GM21515 (cell line): ENCODE data around the gene AXIN2.

ENCODE experiments used
- ATAC-seq: cut with Tn5 transposase; IDR thresholded peaks from one replicate; pipeline ENCODE4 v1.9.1; 2021; ENCODE audit not compliant: unreplicated experiment

AXIN2 gene

DNA sequence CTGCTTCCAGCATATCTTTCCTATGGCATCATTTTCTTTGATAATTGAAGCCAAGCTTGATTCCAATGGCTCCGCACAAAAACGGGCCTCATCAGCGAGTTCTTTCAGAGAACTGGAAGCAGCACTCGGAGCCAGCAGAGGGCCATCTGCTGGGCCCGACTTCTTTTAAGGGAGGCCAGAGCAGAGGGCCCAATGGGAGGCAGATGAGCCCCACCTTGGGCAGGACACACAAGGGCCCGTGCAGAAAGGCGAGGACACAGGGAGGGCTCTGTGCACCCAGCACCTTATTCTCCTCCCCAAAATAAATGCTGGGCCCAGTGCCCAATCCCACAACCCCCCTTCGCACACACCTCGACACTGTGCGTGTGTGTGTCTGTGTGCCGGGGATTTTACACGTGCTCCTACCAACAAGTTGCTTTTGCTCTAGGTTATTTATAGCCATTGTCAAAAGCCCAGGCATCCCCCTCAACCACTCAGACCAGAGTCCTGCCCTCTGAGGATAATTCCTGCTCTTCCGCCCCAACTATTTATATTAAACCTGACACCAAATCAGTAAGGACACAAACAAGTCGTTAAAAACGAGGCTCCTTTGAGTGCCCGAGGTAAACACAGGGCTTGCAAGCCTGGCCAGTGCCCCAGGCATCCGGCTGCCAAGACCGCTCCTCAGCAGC lies 6.8 kb downstream of the AXIN2 start:
- ATAC-seq, result no peak

DNA sequence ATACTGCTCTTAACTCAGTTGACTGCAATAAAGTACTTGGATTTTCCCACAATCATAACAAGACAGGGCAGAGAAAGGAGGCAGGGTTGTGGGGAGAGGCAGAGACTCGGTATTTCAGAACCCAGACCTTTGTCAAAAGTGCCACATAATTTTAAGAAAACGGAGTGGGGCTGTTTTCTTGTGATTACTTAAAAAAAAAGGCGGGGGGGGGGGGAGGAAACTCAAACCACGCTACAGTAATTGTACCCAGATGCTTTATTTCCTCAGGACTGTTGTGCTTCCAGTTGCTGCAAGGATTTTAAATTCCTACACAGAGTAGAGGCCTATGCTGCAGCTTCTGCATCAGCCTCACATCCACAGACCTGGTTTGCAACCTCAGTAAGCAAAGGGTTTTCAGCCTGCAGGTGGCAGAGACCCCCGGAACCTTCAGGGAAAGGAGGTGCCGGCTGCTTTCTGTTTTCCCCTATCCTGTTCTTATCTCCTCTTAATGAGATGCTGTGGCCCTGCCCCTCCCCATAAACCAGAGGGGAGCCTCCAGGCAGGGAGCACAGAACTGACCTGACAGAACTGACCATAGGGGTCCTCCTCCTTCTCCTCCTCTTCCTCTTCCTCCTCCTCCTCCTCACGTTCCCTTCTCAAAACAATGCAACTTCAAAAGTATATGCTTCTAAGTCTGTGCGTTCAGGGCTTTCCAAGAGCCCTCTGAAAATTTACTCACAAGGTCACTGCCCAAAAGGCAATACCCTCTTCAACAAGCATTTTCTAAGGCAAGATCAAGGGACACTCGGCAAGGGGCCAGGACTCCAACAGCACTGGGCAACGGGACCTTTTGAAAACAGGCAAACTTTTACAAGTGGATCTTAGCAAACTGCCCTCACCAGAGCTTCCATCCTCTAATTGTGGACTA lies 7.5 kb downstream of the AXIN2 start:
- no peak for ATAC-seq

DNA sequence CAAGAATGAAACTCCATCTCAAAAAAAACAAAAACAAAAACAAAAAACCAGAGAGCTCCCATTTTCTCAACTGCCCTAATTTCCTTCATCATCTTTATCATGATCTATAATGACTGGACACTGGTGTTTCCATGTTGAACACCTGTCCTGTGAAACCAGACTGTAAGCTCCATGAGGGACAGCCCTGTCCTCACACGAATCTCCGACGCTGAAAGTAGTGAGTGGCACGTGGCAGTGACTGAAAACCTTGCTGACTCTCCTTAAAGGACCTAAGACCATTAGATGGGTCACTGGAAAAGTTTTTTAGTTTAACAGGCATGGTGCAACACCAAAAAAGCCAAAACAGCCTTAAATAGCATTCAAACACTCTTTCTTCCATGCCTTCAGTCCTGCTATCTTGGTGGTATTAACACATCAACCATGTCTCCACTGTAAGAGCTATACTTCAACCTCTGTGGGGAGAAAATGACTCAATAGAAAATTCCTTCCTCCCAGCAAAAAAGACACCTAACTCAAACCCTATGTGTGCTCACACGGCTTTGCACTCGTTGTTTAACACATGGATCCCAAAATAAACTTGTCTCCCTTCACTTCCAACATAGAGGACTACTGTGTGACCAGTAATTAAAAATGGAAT lies 8.3 kb downstream of the AXIN2 start:
- ATAC-seq, result no peak

DNA sequence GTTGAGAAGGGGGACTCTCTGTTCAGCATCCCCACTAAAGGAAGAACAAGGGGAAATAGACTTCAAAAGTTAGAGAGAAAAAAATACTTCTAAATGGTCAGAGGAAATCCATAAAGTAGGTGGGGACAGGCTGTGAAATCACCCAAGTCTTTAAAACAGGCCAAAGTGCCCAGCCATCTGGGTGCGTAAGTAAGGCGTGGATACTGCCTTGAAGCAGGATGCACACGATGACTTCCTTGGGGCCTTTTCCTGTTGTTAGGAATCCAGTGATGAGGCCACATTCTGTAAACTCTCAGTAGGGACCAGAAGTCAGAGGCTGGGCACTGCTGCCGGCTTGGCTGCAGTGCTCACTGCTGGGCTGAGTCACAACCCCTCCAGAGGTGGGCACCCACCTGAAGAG lies 9.2 kb downstream of the AXIN2 start:
- no peak for ATAC-seq

DNA sequence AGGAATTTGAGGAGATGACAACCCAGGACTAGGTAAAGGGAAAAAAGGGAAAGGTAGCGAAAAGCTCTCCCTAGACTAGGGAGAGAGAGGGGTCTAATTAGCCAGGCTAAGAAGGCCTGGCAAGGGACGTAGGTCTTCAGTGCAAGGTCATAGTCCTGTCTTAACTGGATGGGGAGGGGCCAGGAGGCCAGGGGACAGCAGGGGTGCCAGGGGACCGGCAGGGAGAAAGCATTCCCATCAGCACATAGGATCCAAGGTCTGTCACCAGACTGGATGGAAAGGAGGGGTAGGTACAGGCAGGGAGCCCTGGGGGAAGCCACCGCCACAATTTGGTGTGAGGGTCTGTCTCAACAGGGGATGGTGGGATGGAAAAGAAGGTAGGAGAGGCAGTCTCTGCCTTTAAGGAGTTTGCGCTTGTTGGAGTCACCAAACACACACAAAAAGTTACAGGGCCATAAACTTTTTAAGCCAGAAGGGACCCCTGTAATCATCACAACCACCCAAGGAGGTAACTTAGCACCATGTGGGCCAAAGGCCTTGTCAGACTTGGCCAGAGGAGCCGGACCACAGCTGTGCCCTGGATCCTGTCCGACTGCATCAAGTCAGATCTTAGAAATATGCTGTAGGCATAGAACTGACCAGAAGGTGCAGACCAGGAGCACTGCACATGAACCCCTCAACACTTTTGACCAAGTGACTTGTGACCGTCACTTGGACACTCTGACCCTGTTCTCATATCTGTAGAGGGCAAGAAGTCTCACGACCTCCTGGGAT lies 10.0 kb downstream of the AXIN2 start:
- no peak for ATAC-seq

DNA sequence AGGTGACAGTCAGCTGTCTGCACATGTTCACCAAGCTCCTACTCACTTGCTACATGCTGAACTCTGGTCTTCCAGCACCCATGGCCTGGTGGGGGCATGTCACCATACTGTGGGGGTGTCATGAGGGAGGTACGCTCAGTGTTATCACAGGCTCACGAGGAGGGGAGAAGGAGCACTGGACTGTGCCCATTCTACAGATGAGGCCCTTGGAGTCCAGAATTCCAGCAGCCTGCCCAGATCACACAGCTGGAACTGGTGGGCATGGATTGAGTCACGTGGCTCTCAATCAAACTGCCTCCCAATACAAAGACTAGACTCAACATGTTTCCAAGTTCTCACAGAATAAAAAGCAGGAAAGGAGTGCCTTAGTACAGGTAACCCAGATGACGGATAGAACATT lies 10.7 kb downstream of the AXIN2 start:
- ATAC-seq, result no peak

DNA sequence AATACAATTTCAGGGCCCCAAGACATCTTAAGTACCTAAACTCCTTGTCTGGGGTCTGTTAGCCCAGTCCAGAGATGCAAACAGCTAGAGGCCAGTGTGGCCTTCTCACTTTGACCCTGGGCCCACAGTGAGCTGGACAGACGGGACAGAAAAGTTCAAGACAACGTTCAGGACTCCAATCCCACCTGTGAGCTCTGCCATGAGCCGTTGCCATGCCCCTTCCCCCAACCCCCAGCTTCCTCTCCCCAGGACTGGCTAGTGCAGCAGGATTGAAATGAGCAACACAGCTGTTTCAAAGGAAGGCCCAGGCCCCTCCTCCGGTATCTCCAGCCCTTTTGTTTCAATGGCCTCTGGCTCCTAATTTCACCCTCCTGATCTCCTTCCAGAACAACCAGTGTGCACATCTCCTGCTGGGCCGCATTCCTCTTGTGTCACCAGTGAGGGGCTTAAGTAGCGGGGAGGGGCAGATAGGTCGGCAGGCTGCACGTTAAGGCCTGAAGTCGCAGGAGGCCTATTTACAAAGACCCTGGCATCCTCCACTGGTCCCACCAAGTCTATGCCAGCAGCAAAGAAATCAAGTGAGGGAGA lies 11.3 kb downstream of the AXIN2 start:
- ATAC-seq, result no peak

DNA sequence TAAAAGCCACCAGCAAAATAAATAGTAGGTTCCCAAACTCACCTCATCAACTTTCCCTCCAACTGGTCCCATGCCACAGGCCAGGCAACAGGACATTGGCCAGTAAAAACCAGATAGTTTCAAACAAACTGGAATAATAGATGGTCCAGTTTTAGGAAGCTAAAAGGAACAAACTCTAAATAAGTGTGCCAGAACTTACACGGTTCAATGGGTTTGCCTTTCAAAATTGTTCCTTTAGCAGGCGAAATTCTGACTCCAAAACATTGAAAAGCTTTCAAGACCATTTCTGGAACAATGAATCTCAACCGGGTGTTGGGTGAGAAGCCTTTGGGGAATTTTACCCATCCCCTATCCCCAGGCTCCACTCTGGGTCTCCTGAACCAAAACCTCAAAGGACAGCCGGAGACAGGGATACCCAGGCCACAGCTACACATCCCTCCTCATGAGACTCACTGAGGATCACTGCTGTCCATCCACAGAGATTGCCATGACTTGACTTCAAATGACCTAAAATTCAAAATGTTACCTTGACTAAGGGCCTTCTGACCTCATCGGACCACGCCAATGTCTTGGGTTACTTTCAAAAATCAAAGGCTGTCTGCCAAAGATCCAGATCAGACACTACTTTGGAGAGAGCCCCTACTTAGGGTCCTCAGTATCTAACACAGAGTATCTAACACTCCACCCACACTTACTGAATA lies 13.0 kb downstream of the AXIN2 start:
- ATAC-seq, result no peak

DNA sequence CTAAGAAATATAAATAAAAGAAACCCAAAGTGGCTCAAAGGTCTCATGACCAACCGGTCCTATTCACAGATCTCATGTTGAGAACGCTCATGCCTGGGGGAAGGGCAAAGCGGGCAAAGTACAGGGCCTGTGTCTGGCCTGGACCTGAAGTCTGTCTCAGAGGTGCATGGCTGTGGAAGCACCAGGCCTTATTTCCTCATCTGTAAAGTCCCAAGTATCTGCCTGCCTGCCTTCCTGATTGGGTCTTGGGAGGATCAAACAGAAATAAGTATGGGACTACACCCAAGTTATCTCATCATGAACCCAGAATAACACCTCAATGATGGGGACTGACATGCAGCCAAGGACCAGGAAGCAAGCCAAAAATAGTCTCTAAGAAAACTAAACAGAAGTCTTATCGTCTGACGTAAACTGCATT lies 14.2 kb downstream of the AXIN2 start:
- no peak for ATAC-seq

DNA sequence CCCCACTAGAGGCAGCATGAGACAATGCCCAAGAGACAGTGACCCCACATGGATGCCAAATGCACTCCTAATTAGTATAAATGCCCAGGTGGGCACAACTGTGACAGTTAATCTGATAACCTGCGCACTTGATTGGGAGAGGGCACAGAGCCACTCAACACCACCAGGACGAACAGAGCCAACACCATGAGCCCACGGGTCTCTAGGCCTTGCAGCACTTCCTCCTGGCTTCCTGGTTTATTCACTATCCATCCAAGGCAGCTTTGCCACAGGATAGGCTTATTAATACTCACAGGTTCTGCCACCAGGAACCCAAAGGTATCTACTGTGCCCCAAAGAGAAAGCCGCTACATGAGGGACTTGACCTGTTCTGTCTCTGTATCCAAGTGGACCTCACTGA lies 14.9 kb downstream of the AXIN2 start:
- no peak for ATAC-seq

DNA sequence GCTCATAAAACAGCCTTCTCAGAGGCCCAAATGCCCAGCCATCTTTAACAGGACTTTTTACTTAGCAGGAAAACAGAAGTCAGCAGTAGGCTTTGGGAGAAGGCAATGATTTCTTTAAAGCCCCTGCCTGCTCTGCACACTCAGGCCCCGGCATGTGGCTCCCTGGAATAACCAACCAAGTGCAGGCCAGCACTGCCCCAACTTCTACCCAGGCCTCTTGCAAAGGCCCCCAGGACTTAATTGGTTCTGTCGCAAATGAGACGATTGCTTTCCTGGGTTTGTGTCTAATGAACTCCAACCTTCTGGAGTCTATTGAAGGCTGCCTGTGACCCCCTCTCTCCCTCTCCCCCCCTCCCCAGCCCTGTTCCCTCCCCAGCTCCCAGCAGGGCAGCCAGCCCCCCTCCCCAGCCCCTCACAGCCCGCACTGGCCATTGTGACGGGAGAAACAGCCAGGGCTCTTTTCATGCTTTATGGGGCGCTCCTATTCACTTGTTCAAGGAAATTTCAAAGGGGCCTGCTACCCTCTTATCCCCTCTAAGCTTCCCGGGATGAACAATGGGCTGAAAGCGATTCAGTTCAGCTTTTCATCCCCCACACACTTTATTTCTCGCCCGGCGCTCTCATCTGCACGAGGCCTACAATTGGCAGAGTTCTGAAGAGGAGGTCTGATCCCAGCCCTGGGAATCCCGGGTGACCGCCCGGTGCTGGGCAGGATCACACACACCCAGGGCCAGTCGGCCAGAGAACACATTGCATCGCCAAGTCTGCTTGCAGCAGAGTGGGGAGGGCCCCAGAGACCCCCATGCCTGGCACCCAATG lies 15.5 kb downstream of the AXIN2 start:
- ATAC-seq, result no peak

DNA sequence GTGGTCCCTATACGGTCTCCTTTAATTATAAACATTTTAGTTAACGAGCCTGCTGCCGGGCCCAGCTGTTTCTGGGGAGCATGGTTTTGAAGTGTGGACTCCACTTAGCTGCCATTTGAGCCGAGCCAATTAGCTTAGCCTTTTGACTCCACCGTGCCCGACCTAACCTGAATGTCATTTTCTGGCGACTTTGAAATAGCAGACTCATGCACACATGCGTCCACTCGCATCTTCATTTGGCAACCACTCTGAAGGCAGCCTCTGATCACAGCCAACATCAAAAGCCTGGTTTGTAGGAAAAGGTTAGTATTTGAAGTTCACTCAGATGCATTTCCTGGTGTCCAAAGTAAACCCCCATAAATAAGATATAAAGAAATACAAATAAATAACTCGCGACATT lies 16.8 kb downstream of the AXIN2 start:
- no peak for ATAC-seq

DNA sequence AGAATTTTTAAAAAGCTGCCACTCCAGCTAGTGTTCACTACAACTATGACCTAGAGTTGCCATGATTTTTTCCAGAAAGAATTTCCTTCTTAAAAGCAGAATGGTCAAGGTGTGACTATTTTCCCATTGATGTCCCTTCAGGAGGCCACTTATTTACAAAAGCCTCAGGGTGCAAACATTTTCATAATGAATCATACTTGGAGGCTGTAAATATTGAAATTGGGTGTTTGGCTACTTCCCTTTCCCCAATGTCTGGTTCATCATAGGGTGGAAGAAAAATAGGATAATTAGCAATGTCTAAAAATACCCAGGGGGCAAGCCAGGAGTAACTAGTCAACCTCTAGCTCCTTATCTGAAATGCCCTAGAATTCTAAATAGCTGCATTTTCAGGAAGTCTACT lies 18.8 kb downstream of the AXIN2 start:
- ATAC-seq, result no peak

DNA sequence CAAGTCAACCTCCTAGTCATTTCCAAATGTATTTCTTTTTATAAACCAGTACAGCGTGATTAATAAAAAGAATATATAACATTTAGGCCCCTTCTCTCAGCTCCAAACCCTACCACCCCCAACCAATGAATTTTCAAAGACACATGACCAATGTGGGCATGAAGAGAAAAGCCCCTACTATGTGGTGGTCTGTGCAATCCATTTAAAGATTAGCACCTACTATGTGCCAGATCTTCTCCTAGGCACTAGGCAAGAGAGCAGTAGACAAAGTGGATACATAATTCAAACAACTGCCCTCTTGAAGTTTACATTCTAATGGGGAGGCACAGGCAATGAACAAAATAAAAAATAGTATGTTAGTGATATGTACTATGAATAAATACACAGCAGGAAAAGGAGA lies 19.4 kb downstream of the AXIN2 start:
- ATAC-seq, result no peak

DNA sequence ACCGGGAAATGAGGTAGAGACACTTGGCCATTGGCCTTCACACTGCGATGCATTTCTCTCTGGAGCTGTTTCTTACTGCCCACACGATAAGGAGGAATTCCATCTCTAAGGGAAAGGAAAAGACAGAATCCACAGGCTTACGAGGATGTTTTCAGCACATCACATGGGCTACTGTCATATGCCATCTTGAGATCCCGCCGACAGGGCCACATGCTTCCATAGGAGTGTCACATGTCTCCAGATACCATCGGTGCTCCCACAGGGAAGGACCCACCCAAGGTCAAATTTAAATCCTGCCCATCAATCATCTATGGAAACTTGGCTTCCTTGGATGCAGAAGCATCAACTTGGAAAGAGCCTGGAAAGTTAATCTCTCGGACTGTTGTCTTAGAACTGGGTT lies 20.0 kb downstream of the AXIN2 start:
- ATAC-seq, result no peak

DNA sequence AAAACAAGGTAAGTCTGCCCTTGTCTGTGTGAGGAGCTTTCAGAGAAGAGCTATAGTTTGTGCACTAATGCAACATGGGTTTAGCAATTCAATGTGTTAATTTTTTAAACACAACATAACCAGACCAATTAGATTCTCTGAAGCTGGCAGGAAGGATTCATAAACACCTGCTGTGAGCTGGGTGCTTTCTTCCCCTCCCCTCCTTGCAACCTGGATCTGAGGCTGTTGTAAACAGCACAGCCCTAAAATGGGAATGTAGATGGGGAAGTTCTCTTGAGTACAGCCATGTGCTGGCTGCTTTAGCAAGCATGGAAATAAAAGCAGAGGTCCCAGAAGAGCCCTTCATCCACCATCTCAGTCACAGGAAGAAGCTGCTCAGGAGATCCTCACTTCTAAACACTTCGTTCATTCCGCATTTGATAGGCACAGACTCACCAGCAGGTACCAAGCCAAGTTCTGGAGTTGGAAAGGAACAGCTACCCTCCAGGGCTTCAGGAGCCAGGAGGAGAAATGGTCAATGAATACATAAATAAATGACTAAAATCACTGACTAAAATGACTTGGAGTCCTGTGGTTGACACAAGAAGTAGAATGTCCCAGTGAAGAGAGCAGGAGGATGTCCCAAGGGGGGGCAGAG lies 21.7 kb downstream of the AXIN2 start:
- ATAC-seq, result no peak

DNA sequence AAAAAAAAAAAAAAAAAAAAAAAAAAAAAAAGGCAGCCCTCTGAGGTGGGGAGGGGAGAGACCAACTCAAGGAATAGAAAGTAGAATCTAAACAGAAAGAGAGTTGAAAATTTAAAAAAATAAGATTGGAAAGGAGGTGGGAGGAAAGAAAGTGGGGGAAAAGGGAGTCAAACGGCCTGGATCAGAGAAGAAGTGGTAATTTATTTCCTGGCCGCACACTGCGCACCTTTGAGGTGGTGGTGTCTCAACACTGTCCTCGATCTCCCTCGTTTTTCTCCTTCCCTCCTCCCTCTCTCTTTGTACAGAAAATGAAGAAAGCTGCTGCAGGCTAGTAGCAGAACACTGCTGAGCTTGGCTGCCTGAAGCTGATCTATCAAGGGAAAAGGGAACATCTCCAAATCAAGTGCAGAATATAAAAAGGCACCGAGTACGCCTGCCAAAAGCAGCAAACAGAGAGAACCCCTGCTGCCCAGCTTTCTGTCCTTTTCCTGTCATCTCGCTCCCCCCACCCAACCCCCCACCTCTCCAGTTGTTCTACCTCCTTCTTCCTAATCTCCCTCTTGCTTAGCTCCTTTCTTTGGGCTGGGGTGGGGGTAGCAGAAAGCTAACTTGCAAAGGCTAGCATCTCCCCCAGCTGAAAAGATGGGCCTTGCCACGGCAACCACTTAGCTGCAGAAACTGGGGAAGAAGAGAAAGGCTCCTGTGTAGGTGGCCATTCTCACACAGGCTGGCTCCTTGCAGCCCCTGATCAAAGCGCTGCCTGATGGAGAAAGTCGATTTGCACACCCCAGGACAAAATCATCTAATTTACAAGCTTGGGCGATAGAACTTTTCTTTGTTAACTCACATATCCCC lies 22.5 kb downstream of the AXIN2 start:
- no peak for ATAC-seq
